OCI-LY1 (cell line): ENCODE data around the gene KRT84.

ENCODE experiments used
- EZH2 ChIP-seq: fragments of 200-600 bp; sonication (generic), shearing (Covaris generic); IDR thresholded peaks from 2 replicates; pipeline ENCODE4 v1.8.0; 2017; ENCODE audit warnings: borderline replicate concordance, mixed run types, mild to moderate bottlenecking, antibody characterized with exemption, low read length, moderate library complexity, mixed read lengths
- TF ChIP-seq, protein P1 (sequence below): fragments of 200-600 bp; sonication (generic), shearing (Covaris generic); IDR thresholded peaks from 2 replicates; pipeline ENCODE4 v1.5.1; 2017; ENCODE audit warnings: mild to moderate bottlenecking, antibody characterized with exemption, low read length, moderate library complexity, mixed read lengths

- TF ChIP-seq, protein P1, sequence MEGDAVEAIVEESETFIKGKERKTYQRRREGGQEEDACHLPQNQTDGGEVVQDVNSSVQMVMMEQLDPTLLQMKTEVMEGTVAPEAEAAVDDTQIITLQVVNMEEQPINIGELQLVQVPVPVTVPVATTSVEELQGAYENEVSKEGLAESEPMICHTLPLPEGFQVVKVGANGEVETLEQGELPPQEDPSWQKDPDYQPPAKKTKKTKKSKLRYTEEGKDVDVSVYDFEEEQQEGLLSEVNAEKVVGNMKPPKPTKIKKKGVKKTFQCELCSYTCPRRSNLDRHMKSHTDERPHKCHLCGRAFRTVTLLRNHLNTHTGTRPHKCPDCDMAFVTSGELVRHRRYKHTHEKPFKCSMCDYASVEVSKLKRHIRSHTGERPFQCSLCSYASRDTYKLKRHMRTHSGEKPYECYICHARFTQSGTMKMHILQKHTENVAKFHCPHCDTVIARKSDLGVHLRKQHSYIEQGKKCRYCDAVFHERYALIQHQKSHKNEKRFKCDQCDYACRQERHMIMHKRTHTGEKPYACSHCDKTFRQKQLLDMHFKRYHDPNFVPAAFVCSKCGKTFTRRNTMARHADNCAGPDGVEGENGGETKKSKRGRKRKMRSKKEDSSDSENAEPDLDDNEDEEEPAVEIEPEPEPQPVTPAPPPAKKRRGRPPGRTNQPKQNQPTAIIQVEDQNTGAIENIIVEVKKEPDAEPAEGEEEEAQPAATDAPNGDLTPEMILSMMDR, result no peak
- no peak for TF ChIP-seq EZH2
These were observed 31.7 kb downstream of the KRT84 start for GRCh38 chr12:52353766-52354165.
